Liver (tissue), 9 donors: ENCODE measurements around the gene KRTAP29-1. TPM values are rescaled to one million over a fixed set of nuclear protein-coding genes. Genes with fewer than 3 reads are reported as not detected.
"Not testable (repeated sequence)": the region's sequence is repeated elsewhere in the genome, so short reads cannot be mapped to it uniquely, and the experiment has no call there.

Source experiments
- DNase-seq: peaks from one replicate; pipeline ENCODE4 v3.0.0-alpha.2; 2017; ENCODE audit warnings: low spot score
- H3K27ac ChIP-seq, 2 donors: one replicate each; pipeline ENCODE4 v1.7.0; 2013; ENCODE audit warnings: inconsistent platforms in 2 of 2, low read length in 2 of 2, control low read depth in 1 of 2, low read depth in 1 of 2, mild to moderate bottlenecking in 1 of 2
- H3K27me3 ChIP-seq, 4 donors: one replicate each; pipeline versions ENCODE4 v1.6.1 to v1.7.0; 2013; ENCODE audit warnings: low read length in 3 of 4, inconsistent platforms in 1 of 4, mild to moderate bottlenecking in 1 of 4, moderate library complexity in 1 of 4; ENCODE audit not compliant: control insufficient read depth in 4 of 4, insufficient read depth in 4 of 4
- H3K36me3 ChIP-seq, 4 donors: one replicate each; pipeline versions ENCODE4 v1.6.1 to v1.7.0; 2013; ENCODE audit warnings: low read length in 3 of 4, mild to moderate bottlenecking in 3 of 4, low read depth in 1 of 4, moderate library complexity in 1 of 4; ENCODE audit not compliant: control insufficient read depth in 4 of 4, insufficient read depth in 3 of 4
- H3K4me1 ChIP-seq, 4 donors: one replicate each; pipeline versions ENCODE4 v1.6.1 to v1.7.0; 2013; ENCODE audit warnings: low read length in 3 of 4, mild to moderate bottlenecking in 3 of 4, moderate library complexity in 1 of 4; ENCODE audit not compliant: control insufficient read depth in 4 of 4, insufficient read depth in 4 of 4
- H3K4me3 ChIP-seq, 3 donors: one replicate each; pipeline versions ENCODE4 v1.6.1 to v1.7.0; 2013; ENCODE audit warnings: low read length in 3 of 3, control low read depth in 1 of 3, low read depth in 1 of 3, mild to moderate bottlenecking in 1 of 3
- H3K9ac ChIP-seq, 2 donors: one replicate each; pipeline ENCODE4 v1.7.0; 2013; ENCODE audit warnings: low read length in 2 of 2, mild to moderate bottlenecking in 2 of 2, moderate library complexity in 2 of 2, control low read depth in 1 of 2, low read depth in 1 of 2
- H3K9me3 ChIP-seq, 4 donors: one replicate each; pipeline versions ENCODE4 v1.6.1 to v1.7.0; 2013; ENCODE audit warnings: low read length in 3 of 4; ENCODE audit not compliant: control insufficient read depth in 4 of 4
- ATF3 ChIP-seq: IDR thresholded peaks from 2 replicates; pipeline ENCODE4 v1.6.1; 2016; ENCODE audit warnings: antibody characterized with exemption
- CTCF ChIP-seq: fragments of 150-350 bp; IDR thresholded peaks from 2 replicates; pipeline ENCODE4 v1.5.1; 2017; ENCODE audit warnings: improper control_type of control experiment, low read depth, low read length; ENCODE audit not compliant: missing input control
- EGR1 ChIP-seq, 2 donors: IDR thresholded peaks; 2 replicates each; pipeline ENCODE4 v1.6.1; 2016 to 2018; ENCODE audit warnings: antibody characterized with exemption in 2 of 2, low read depth in 2 of 2
- FOXA1 ChIP-seq: IDR thresholded peaks from 2 replicates; pipeline ENCODE4 v1.6.1; 2016; ENCODE audit warnings: antibody characterized with exemption
- FOXA2 ChIP-seq: IDR thresholded peaks from 2 replicates; pipeline ENCODE4 v1.6.1; 2016; ENCODE audit warnings: antibody characterized with exemption
- GABPA ChIP-seq, 2 donors: IDR thresholded peaks in 1 of 2; conservative IDR thresholded peaks in 1 of 2; 2 replicates each; pipeline ENCODE4 v1.6.1; 2016; ENCODE audit warnings: antibody characterized with exemption in 2 of 2, mild to moderate bottlenecking in 1 of 2, moderate library complexity in 1 of 2
- HNF4A ChIP-seq, 2 donors: conservative IDR thresholded peaks; 2 replicates each; pipeline ENCODE4 v1.6.1; 2016; ENCODE audit warnings: antibody characterized with exemption in 2 of 2, mild to moderate bottlenecking in 2 of 2
- JUND ChIP-seq, 2 donors: IDR thresholded peaks; 2 replicates each; pipeline ENCODE4 v1.6.1; 2016; ENCODE audit warnings: antibody characterized with exemption in 2 of 2
- NR2F2 ChIP-seq: IDR thresholded peaks from 2 replicates; pipeline ENCODE4 v1.6.1; 2016; ENCODE audit warnings: antibody characterized with exemption
- RAD21 ChIP-seq, 2 donors: IDR thresholded peaks; 2 replicates each; pipeline ENCODE4 v1.6.1; 2016; ENCODE audit warnings: antibody characterized with exemption in 2 of 2, mild to moderate bottlenecking in 2 of 2
- REST ChIP-seq: IDR thresholded peaks from 2 replicates; pipeline ENCODE4 v1.6.1; 2016; ENCODE audit warnings: antibody characterized with exemption, mild to moderate bottlenecking
- RXRA ChIP-seq, 2 donors: IDR thresholded peaks; 2 replicates each; pipeline ENCODE4 v1.6.1; 2017 to 2018; ENCODE audit warnings: antibody characterized with exemption in 2 of 2, mild to moderate bottlenecking in 1 of 2
- SP1 ChIP-seq: IDR thresholded peaks from 2 replicates; pipeline ENCODE4 v1.6.1; 2018; ENCODE audit warnings: antibody characterized with exemption, mild to moderate bottlenecking
- YY1 ChIP-seq: IDR thresholded peaks from 2 replicates; pipeline ENCODE4 v1.6.1; 2016; ENCODE audit warnings: antibody characterized with exemption, mild to moderate bottlenecking
- WGBS: extraction: QIAGEN DNeasy Blood & Tissue Kit; methylation state at CpG from one replicate; pipeline ENCODE4 v1.1.7; 2013; 5-methylcytosine and 5-hydroxymethylcytosine counted together
- polyA plus RNA-seq, 2 donors: library from polyadenylated mRNA; stranded (reverse) in 1 of 2; unstranded in 1 of 2; fragments of 200-250 nt in 1 of 2; fragments of >200 nt in 1 of 2; fragmentation: Nextera tagmentation in 1 of 2; extraction: Ambion mirVana in 1 of 2; gene quantifications; one replicate each; pipeline versions ENCODE4 v1.2.1 to v1.2.3, GENCODE V29; 2013 to 2015
- total RNA-seq, 2 donors: library from RNA; depleted of rRNA; stranded (reverse); fragments of >200 nt; gene quantifications; one replicate each; pipeline ENCODE4 v1.2.3, GENCODE V29; 2014
- TF ChIP-seq, protein P1 (sequence below): IDR thresholded peaks from 2 replicates; pipeline ENCODE4 v1.6.1; 2016; ENCODE audit warnings: antibody characterized with exemption
- donor health status: healthy.
- donor health status: healthy.
- donor health status: healthy.
- donor health status: healthy.
- donor health status: healthy.

KRTAP29-1 gene
- total and polyA plus RNA-seq, 4 donors, result not detected

- H3K4me1 ChIP-seq, result no peaks in the 10 kb centered on the region
- H3K4me3 ChIP-seq, result no peak overlapping the region
- 93% methylated on average over 1 of the region's 1 CpG for WGBS
- no peak overlapping the region for H3K9ac ChIP-seq
- no peaks in the 10 kb centered on the region for H3K36me3 ChIP-seq
- DNase-seq, result no peak
- H3K9me3 ChIP-seq, result no peaks in the 10 kb centered on the region
- peaks cover 0 to 2% (median 0%) of the 10 kb centered on the region in 4 donors for H3K27me3 ChIP-seq
- TF ChIP-seq FOXA2, result no peak
- TF ChIP-seq YY1, result no peak
- no peak for TF ChIP-seq JUND (IDR thresholded peaks at IDR 0.05)
- TF ChIP-seq GABPA (IDR thresholded peaks at IDR 0.05 in 1 of 2, conservative IDR thresholded peaks at IDR 0.05 in 1 of 2), result no peak
- TF ChIP-seq ATF3, result no peak
- no peak for TF ChIP-seq EGR1 (IDR thresholded peaks at IDR 0.05; ENCODE audit: low read depth in 2 of 2)
- TF ChIP-seq RAD21 (IDR thresholded peaks at IDR 0.05), result no peak
- TF ChIP-seq SP1, result no peak
- no peak for TF ChIP-seq HNF4A (conservative IDR thresholded peaks at IDR 0.05)
- TF ChIP-seq FOXA1, result no peak
- no peak for TF ChIP-seq RXRA (IDR thresholded peaks at IDR 0.05)
- TF ChIP-seq CTCF, result no peak
- TF ChIP-seq NR2F2, result no peak
- TF ChIP-seq, protein P1, sequence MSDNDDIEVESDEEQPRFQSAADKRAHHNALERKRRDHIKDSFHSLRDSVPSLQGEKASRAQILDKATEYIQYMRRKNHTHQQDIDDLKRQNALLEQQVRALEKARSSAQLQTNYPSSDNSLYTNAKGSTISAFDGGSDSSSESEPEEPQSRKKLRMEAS, result no peak
- TF ChIP-seq REST, result no peak
- H3K27ac ChIP-seq, result no peak overlapping the region
Measured at GRCh38 chr17:41256291-41256685, 46.4 kb downstream of the KRTAP29-1 start.

GRCh38 chr17:41255381-41256290, 47.0 kb downstream of the KRTAP29-1 start, which contains the start of gene KRTAP9-9:
KRTAP9-9 (plus strand) TSS chr17:41255384.
- not testable (repeated sequence) for H3K9ac ChIP-seq, H3K27ac ChIP-seq, DNase-seq, H3K4me1 ChIP-seq, H3K9me3 ChIP-seq, H3K4me3 ChIP-seq, H3K36me3 ChIP-seq, H3K27me3 ChIP-seq
- 62% methylated on average over 5 of the region's 5 CpGs for WGBS
